ENCODE data around the gene MYDGF. TPM values are rescaled to one million over a fixed set of nuclear protein-coding genes. Genes with fewer than 3 reads are reported as not detected.

The MYDGF gene
- total and polyA plus RNA-seq, 2 of the 13 experiments (the other 11 are each of a cell fraction or from before 2014, with no cell fraction given): 116 to 198 TPM

DNA sequence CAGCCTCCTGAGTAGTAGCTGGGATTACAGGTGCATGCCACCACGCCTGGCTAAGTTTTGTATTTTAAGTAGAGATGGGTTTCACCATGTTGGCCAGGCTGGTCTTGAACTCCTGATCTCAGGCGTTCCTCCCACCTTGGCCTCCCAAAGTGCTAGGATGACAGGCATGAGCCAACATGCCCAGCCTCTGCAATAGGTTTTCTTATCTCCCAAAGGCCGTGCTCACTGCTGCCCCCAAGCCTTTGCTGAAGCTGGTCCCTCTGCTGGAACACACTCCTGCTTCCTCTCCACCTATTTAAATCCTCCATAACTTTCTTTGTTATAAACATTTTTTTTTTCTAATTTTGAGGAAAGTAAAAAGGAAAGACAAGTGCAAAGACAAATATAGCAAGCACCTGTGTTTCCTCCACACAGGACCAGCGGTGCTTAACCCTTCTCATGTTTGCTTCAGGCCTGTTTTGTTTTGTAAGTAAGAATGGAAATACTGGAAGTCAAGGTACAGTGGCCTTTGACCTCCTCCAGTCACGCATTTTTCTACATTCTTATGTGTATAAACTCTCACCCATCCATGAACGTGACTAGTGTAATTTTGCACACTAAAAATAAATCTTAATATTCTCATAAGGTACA is 45.3 kb downstream of the MYDGF start (continued):
- TF ChIP-seq, protein P1, sequence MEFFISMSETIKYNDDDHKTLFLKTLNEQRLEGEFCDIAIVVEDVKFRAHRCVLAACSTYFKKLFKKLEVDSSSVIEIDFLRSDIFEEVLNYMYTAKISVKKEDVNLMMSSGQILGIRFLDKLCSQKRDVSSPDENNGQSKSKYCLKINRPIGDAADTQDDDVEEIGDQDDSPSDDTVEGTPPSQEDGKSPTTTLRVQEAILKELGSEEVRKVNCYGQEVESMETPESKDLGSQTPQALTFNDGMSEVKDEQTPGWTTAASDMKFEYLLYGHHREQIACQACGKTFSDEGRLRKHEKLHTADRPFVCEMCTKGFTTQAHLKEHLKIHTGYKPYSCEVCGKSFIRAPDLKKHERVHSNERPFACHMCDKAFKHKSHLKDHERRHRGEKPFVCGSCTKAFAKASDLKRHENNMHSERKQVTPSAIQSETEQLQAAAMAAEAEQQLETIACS (CRISPR knock-in tag; IDR thresholded peaks at IDR 0.05): no peak
- TF ChIP-seq ZNF569 (CRISPR knock-in tag; IDR thresholded peaks at IDR 0.05; ENCODE audit: borderline replicate concordance) (no peak), CEBPG (CRISPR knock-in tag; IDR thresholded peaks at IDR 0.05) (peak; percentile 59), THAP11 (CRISPR knock-in tag; IDR thresholded peaks at IDR 0.05) (peak; percentile 29; the same call in 1 of the 2 replicates), ZNF446 (CRISPR knock-in tag; IDR thresholded peaks at IDR 0.05) (no peak), ZNF605 (CRISPR knock-in tag; IDR thresholded peaks at IDR 0.05) (no peak), GATAD1 (CRISPR knock-in tag; IDR thresholded peaks at IDR 0.05) (no peak), BHLHE40 (IDR thresholded peaks at IDR 0.05; ENCODE audit: low read length) (no peak), NONO (IDR thresholded peaks at IDR 0.05) (no peak), NONO (CRISPR knock-in tag; conservative IDR thresholded peaks at IDR 0.05) (no peak), CENPT (CRISPR knock-in tag; IDR thresholded peaks at IDR 0.05; ENCODE audit: low read depth) (no peak), SPEN (CRISPR knock-in tag; IDR thresholded peaks at IDR 0.05; ENCODE audit: low read depth) (0 out of 2 replicates have a peak, but pooled peaks have one; percentile 38), ZNF775 (CRISPR knock-in tag; IDR thresholded peaks at IDR 0.05; ENCODE audit: borderline replicate concordance) (no peak), ZNF704 (CRISPR knock-in tag; IDR thresholded peaks at IDR 0.05; ENCODE audit: borderline replicate concordance) (no peak), REPIN1 (CRISPR knock-in tag; IDR thresholded peaks at IDR 0.05; ENCODE audit: borderline replicate concordance, low read depth) (peak; percentile 30; the same call in 1 of the 2 replicates), ZNF331 (CRISPR knock-in tag; IDR thresholded peaks at IDR 0.05) (peak; percentile 98), DMAP1 (CRISPR knock-in tag; IDR thresholded peaks at IDR 0.05) (no peak), ZZZ3 (CRISPR knock-in tag; IDR thresholded peaks at IDR 0.05; ENCODE audit: borderline replicate concordance) (no peak), ZNF274 (CRISPR knock-in tag; IDR thresholded peaks at IDR 0.05) (no peak), REL (CRISPR knock-in tag; conservative IDR thresholded peaks at IDR 0.05) (no peak), NR2F2 (IDR thresholded peaks at IDR 0.05; ENCODE audit: borderline replicate concordance, low read depth) (no peak), ZBTB20 (CRISPR knock-in tag; IDR thresholded peaks at IDR 0.05; ENCODE audit: borderline replicate concordance, low read depth) (no peak), NAIF1 (CRISPR knock-in tag; IDR thresholded peaks at IDR 0.05; ENCODE audit: borderline replicate concordance) (no peak)
- TF ChIP-seq, protein P2, sequence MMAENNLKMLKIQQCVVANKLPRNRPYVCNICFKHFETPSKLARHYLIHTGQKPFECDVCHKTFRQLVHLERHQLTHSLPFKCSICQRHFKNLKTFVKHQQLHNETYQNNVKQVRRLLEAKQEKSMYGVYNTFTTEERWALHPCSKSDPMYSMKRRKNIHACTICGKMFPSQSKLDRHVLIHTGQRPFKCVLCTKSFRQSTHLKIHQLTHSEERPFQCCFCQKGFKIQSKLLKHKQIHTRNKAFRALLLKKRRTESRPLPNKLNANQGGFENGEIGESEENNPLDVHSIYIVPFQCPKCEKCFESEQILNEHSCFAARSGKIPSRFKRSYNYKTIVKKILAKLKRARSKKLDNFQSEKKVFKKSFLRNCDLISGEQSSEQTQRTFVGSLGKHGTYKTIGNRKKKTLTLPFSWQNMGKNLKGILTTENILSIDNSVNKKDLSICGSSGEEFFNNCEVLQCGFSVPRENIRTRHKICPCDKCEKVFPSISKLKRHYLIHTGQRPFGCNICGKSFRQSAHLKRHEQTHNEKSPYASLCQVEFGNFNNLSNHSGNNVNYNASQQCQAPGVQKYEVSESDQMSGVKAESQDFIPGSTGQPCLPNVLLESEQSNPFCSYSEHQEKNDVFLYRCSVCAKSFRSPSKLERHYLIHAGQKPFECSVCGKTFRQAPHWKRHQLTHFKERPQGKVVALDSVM (CRISPR knock-in tag; IDR thresholded peaks at IDR 0.05): peak; percentile 98
- TF ChIP-seq, protein P3, sequence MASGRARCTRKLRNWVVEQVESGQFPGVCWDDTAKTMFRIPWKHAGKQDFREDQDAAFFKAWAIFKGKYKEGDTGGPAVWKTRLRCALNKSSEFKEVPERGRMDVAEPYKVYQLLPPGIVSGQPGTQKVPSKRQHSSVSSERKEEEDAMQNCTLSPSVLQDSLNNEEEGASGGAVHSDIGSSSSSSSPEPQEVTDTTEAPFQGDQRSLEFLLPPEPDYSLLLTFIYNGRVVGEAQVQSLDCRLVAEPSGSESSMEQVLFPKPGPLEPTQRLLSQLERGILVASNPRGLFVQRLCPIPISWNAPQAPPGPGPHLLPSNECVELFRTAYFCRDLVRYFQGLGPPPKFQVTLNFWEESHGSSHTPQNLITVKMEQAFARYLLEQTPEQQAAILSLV (CRISPR knock-in tag; IDR thresholded peaks at IDR 0.05; ENCODE audit: borderline replicate concordance): peak; percentile 55; the same call in 1 of the 2 replicates

Data from HepG2 (cell line).